Parathyroid adenoma (tissue), 2 donors: ENCODE results near the gene DPCD.

Experiments used
- H2AFZ ChIP-seq: fragments of 300-600 bp; sonication (generic); one replicate; pipeline ENCODE4 v1.7.0; 2017; ENCODE audit warnings: antibody characterized with exemption, mild to moderate bottlenecking
- H3K27ac ChIP-seq: fragments of 300-600 bp; sonication (generic); one replicate; pipeline ENCODE4 v1.7.0; 2017
- H3K27me3 ChIP-seq: fragments of 300-600 bp; sonication (generic); one replicate; pipeline ENCODE4 v1.7.0; 2017; ENCODE audit warnings: low read length; ENCODE audit not compliant: control insufficient read depth, insufficient read depth
- H3K36me3 ChIP-seq: fragments of 300-600 bp; sonication (generic); one replicate; pipeline ENCODE4 v1.7.0; 2017; ENCODE audit warnings: low read length; ENCODE audit not compliant: control insufficient read depth, insufficient read depth
- H3K4me1 ChIP-seq: fragments of 300-600 bp; sonication (generic); one replicate; pipeline ENCODE4 v1.7.0; 2017; ENCODE audit warnings: control low read depth
- H3K4me2 ChIP-seq: fragments of 300-600 bp; sonication (generic); one replicate; pipeline ENCODE4 v1.7.0; 2017; ENCODE audit warnings: low read length
- H3K4me3 ChIP-seq: fragments of 300-600 bp; sonication (generic); one replicate; pipeline ENCODE4 v1.7.0; 2017; ENCODE audit warnings: low read depth, low read length
- H3K79me2 ChIP-seq: fragments of 300-600 bp; sonication (generic); one replicate; pipeline ENCODE4 v1.7.0; 2017; ENCODE audit warnings: control low read depth
- H3K9ac ChIP-seq: fragments of 300-600 bp; sonication (generic); one replicate; pipeline ENCODE4 v1.7.0; 2017; ENCODE audit warnings: mild to moderate bottlenecking
- H3K9me3 ChIP-seq: fragments of 300-600 bp; sonication (generic); one replicate; pipeline ENCODE4 v1.7.0; 2017; ENCODE audit warnings: low read length; ENCODE audit not compliant: control insufficient read depth
- CTCF ChIP-seq: fragments of 300-600 bp; sonication (generic); IDR thresholded peaks from one replicate; pipeline ENCODE4 v1.7.0; 2017; ENCODE audit warnings: antibody characterized with exemption, mild to moderate bottlenecking
- donor health status: primary hyperparathyroidism.

The DPCD gene

GRCh38 chr10:101552442-101552841 is 35.7 kb upstream of the DPCD start:
- TF ChIP-seq CTCF: no peak
- Histone ChIP-seq H3K4me1 (no peaks in the 10 kb centered on the region), H3K9ac (no peak overlapping the region), H3K4me3 (no peak overlapping the region), H3K27me3 (no peaks in the 10 kb centered on the region), H2AFZ (no peak overlapping the region), H3K4me2 (no peak overlapping the region), H3K79me2 (no peaks in the 10 kb centered on the region), H3K36me3 (no peaks in the 10 kb centered on the region), H3K27ac (no peak overlapping the region), H3K9me3 (no peaks in the 10 kb centered on the region)

DNA sequence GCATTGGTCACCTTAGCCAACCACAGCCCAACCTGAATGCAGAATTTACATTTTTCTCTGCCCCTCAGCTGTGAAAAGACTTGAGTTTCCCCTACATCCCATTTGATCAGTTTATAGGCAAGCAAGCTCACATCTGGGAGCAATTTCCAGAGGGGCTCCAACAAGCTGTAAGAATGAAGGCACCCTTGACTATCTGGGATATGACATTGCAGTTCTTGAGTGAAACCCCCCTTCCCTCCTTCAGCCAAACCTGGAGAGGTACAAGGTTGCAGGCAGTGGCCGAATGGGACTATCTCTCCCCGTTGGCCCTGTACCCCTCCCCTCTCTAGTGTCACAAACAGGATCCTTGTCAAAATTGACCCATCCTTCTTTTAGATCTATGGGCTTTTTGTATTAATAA is 30.6 kb upstream of the DPCD start:
- H3K9ac ChIP-seq: no peak overlapping the region
- H3K4me2 ChIP-seq: no peak overlapping the region
- no peaks in the 10 kb centered on the region for H3K36me3 ChIP-seq
- TF ChIP-seq CTCF: no peak
- no peaks in the 10 kb centered on the region for H3K79me2 ChIP-seq
- H3K27me3 ChIP-seq: no peaks in the 10 kb centered on the region
- H2AFZ ChIP-seq: no peak overlapping the region
- no peak overlapping the region for H3K4me3 ChIP-seq
- H3K27ac ChIP-seq: no peak overlapping the region
- no peaks in the 10 kb centered on the region for H3K4me1 ChIP-seq
- H3K9me3 ChIP-seq: no peaks in the 10 kb centered on the region

- Histone ChIP-seq H2AFZ (no peak overlapping the region), H3K4me3 (no peak overlapping the region), H3K9ac (no peak overlapping the region), H3K27ac (no peak overlapping the region), H3K36me3 (no peaks in the 10 kb centered on the region), H3K4me2 (no peak overlapping the region), H3K9me3 (no peaks in the 10 kb centered on the region), H3K27me3 (no peaks in the 10 kb centered on the region), H3K79me2 (no peaks in the 10 kb centered on the region), H3K4me1 (no peaks in the 10 kb centered on the region)
- TF ChIP-seq CTCF: no peak
Measured at GRCh38 chr10:101558204-101558603, 29.9 kb upstream of the DPCD start.

- no peak for TF ChIP-seq CTCF
- no peak overlapping the region for H2AFZ ChIP-seq
- H3K27me3 ChIP-seq: no peaks in the 10 kb centered on the region
- no peaks in the 10 kb centered on the region for H3K4me1 ChIP-seq
- no peak overlapping the region for H3K4me2 ChIP-seq
- H3K27ac ChIP-seq: no peak overlapping the region
- no peaks in the 10 kb centered on the region for H3K79me2 ChIP-seq
- no peak overlapping the region for H3K4me3 ChIP-seq
- no peaks in the 10 kb centered on the region for H3K9me3 ChIP-seq
- no peaks in the 10 kb centered on the region for H3K36me3 ChIP-seq
- H3K9ac ChIP-seq: no peak overlapping the region
Measured at GRCh38 chr10:101558671-101559595, 29.2 kb upstream of the DPCD start.
